HepG2 (cell line): ENCODE data around the gene SLC17A3. TPM values are rescaled to one million over a fixed set of nuclear protein-coding genes. Genes with fewer than 3 reads are reported as not detected.

Experiments used
- FOXM1 ChIP-seq: sonication (generic); formaldehyde crosslinking; IDR thresholded peaks from 2 replicates; pipeline ENCODE4 v1.5.0; 2020; ENCODE audit warnings: missing genetic modification reagents
- GMEB1 ChIP-seq: sonication (generic); formaldehyde crosslinking; IDR thresholded peaks from 2 replicates; pipeline ENCODE4 v1.5.1; 2020; ENCODE audit warnings: missing genetic modification reagents, mild to moderate bottlenecking, borderline replicate concordance
- HMGXB3 ChIP-seq: sonication (generic); formaldehyde crosslinking; IDR thresholded peaks from 2 replicates; pipeline ENCODE4 v1.4.0; 2020; ENCODE audit warnings: missing genetic modification reagents, borderline replicate concordance
- ZBTB20 ChIP-seq: sonication (generic); formaldehyde crosslinking; IDR thresholded peaks from 2 replicates; pipeline ENCODE4 v1.8.1; 2023; ENCODE audit warnings: missing genetic modification reagents, low read depth, mild to moderate bottlenecking, borderline replicate concordance
- ZFP82 ChIP-seq: sonication (generic); formaldehyde crosslinking; IDR thresholded peaks from 2 replicates; pipeline ENCODE4 v1.5.1; 2020; ENCODE audit warnings: mild to moderate bottlenecking, missing genetic modification reagents, borderline replicate concordance
- ZHX1 ChIP-seq: sonication (generic); formaldehyde crosslinking; IDR thresholded peaks from 2 replicates; pipeline ENCODE4 v1.8.1; 2022; ENCODE audit warnings: low read depth, mild to moderate bottlenecking, missing genetic modification reagents
- ZNF12 ChIP-seq: sonication (generic); formaldehyde crosslinking; IDR thresholded peaks from 2 replicates; pipeline ENCODE4 v1.5.0; 2020; ENCODE audit warnings: missing genetic modification reagents
- ZNF335 ChIP-seq: sonication (generic); formaldehyde crosslinking; IDR thresholded peaks from 2 replicates; pipeline ENCODE4 v1.4.0; 2020; ENCODE audit warnings: missing genetic modification reagents
- ZNF441 ChIP-seq: sonication (generic); formaldehyde crosslinking; IDR thresholded peaks from 2 replicates; pipeline ENCODE4 v1.7.0; 2021; ENCODE audit warnings: missing genetic modification reagents, borderline replicate concordance
- ZNF761 ChIP-seq: sonication (generic); formaldehyde crosslinking; conservative IDR thresholded peaks from 2 replicates; pipeline ENCODE4 v1.4.0; 2020; ENCODE audit warnings: mild to moderate bottlenecking, missing genetic modification reagents
- ZNF83 ChIP-seq: sonication (generic); formaldehyde crosslinking; IDR thresholded peaks from 2 replicates; pipeline ENCODE4 v1.4.0; 2020; ENCODE audit warnings: missing genetic modification reagents, mild to moderate bottlenecking, borderline replicate concordance
- polyA plus RNA-seq, 8 experiments: library from polyadenylated mRNA; depleted of rRNA in 3 of 8; stranded (reverse) in 7 of 8; unstranded in 1 of 8; fragments of >200 nt; fragmentation: Illumina TruSeq in 4 of 8; extraction: Trizol in 4 of 8; gene quantifications; 2 replicates each; pipeline versions ENCODE4 v1.2.1 to v1.2.3, GENCODE V29; 2011 to 2016; ENCODE audit warnings: low read depth in 4 of 8, missing spikeins in 1 of 8, mixed read lengths in 1 of 8; ENCODE audit not compliant: insufficient read depth in 1 of 8
- total RNA-seq, 5 experiments: library from RNA; depleted of rRNA; stranded (reverse); fragments of >200 nt; fragmentation: Illumina TruSeq; extraction: Trizol; gene quantifications; 2 replicates each; pipeline ENCODE4 v1.2.3, GENCODE V29; 2016; ENCODE audit warnings: low read depth in 1 of 5
- TF ChIP-seq, protein P1 (sequence below): sonication (generic); formaldehyde crosslinking; IDR thresholded peaks from 2 replicates; pipeline ENCODE4 v1.4.0; 2020; ENCODE audit warnings: missing genetic modification reagents, borderline replicate concordance

SLC17A3 gene
- total and polyA plus RNA-seq, 2 of the 13 experiments (the other 11 are each of a cell fraction or from before 2014, with no cell fraction given) = 0.09 to 0.11 TPM

GRCh38 chr6:25899123-25899522 is 25.1 kb upstream of the SLC17A3 start (continued):
- TF ChIP-seq ZFP82 (CRISPR knock-in tag) (no peak), ZNF761 (CRISPR knock-in tag) (0 out of 2 replicates have a peak, but pooled peaks have one; percentile 31), FOXM1 (CRISPR knock-in tag) (no peak), ZNF441 (no peak), ZNF335 (no peak), ZBTB20 (CRISPR knock-in tag) (0 out of 2 replicates have a peak, but pooled peaks have one; percentile 56), HMGXB3 (CRISPR knock-in tag) (no peak), ZNF83 (CRISPR knock-in tag) (no peak), GMEB1 (CRISPR knock-in tag) (no peak), ZHX1 (CRISPR knock-in tag) (no peak), ZNF12 (CRISPR knock-in tag) (no peak)
- TF ChIP-seq, protein P1, sequence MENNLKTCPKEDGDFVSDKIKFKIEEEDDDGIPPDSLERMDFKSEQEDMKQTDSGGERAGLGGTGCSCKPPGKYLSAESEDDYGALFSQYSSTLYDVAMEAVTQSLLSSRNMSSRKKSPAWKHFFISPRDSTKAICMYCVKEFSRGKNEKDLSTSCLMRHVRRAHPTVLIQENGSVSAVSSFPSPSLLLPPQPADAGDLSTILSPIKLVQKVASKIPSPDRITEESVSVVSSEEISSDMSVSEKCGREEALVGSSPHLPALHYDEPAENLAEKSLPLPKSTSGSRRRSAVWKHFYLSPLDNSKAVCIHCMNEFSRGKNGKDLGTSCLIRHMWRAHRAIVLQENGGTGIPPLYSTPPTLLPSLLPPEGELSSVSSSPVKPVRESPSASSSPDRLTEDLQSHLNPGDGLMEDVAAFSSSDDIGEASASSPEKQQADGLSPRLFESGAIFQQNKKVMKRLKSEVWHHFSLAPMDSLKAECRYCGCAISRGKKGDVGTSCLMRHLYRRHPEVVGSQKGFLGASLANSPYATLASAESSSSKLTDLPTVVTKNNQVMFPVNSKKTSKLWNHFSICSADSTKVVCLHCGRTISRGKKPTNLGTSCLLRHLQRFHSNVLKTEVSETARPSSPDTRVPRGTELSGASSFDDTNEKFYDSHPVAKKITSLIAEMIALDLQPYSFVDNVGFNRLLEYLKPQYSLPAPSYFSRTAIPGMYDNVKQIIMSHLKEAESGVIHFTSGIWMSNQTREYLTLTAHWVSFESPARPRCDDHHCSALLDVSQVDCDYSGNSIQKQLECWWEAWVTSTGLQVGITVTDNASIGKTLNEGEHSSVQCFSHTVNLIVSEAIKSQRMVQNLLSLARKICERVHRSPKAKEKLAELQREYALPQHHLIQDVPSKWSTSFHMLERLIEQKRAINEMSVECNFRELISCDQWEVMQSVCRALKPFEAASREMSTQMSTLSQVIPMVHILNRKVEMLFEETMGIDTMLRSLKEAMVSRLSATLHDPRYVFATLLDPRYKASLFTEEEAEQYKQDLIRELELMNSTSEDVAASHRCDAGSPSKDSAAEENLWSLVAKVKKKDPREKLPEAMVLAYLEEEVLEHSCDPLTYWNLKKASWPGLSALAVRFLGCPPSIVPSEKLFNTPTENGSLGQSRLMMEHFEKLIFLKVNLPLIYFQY = no peak
